Body of pancreas (tissue), 4 donors: ENCODE data around the gene ALG6.

Source experiments
- POLR2A ChIP-seq, 3 donors: fragments of 450-650 bp; IDR thresholded peaks; one replicate each; pipeline ENCODE4 v1.6.1; 2016; ENCODE audit warnings: antibody characterized with exemption in 3 of 3, mild to moderate bottlenecking in 2 of 3
- TF ChIP-seq, protein P1 (sequence below), 7 experiments: fragments of 450-650 bp in 4 of 7; fragments of 200-600 bp in 3 of 7; sonication (generic) in 3 of 7; IDR thresholded peaks; one replicate each; pipeline ENCODE4 v1.5.1; 2016 to 2019; ENCODE audit warnings: antibody characterized with exemption in 7 of 7

DNA sequence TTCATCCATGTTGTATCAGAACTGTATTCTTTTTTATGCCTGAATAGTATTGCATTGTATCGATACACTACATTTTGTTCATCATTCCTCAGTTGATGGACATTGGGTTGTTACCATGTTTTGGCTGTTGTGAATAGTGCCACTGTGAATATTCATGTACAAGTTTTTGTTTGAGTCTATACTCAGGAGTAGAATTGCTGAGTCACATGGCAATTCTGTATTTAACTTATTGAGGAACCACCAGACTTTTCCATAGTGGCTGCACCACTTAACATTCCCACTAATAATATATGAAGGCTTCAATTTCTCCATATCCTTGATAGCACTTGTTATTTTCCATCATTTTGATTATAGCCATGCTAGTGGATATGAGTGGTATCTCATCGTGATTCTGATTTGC, 56.2 kb downstream of the ALG6 start:
- TF ChIP-seq, protein P1, sequence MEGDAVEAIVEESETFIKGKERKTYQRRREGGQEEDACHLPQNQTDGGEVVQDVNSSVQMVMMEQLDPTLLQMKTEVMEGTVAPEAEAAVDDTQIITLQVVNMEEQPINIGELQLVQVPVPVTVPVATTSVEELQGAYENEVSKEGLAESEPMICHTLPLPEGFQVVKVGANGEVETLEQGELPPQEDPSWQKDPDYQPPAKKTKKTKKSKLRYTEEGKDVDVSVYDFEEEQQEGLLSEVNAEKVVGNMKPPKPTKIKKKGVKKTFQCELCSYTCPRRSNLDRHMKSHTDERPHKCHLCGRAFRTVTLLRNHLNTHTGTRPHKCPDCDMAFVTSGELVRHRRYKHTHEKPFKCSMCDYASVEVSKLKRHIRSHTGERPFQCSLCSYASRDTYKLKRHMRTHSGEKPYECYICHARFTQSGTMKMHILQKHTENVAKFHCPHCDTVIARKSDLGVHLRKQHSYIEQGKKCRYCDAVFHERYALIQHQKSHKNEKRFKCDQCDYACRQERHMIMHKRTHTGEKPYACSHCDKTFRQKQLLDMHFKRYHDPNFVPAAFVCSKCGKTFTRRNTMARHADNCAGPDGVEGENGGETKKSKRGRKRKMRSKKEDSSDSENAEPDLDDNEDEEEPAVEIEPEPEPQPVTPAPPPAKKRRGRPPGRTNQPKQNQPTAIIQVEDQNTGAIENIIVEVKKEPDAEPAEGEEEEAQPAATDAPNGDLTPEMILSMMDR (IDR thresholded peaks at IDR 0.05), result no peak
- no peak for TF ChIP-seq POLR2A (IDR thresholded peaks at IDR 0.05)
